GM20000 (cell line): ENCODE data around the gene HAGH.
A peak's percentile ranks its signal among the peaks of the same experiment; 100 is the strongest.

Experiments
- DNase-seq: peaks from one replicate; pipeline ENCODE4 v3.0.0; 2012; ENCODE audit warnings: low spot score
- CTCF ChIP-seq: IDR thresholded peaks from 2 replicates; pipeline ENCODE4 v1.5.1; 2012; ENCODE audit warnings: mild to moderate bottlenecking, control low read depth; ENCODE audit errors: extremely low read depth, missing control alignments

HAGH gene

GRCh38 chr16:1817716-1818115 lies 8.9 kb downstream of the HAGH start:
- DNase-seq, result no peak
- no peak for TF ChIP-seq CTCF

- no peak for TF ChIP-seq CTCF
Observed at GRCh38 chr16:1817276-1817589, 9.4 kb downstream of the HAGH start.

GRCh38 chr16:1816396-1817275 lies 10.0 kb downstream of the HAGH start:
- no peak for TF ChIP-seq CTCF
- no peak for DNase-seq

More at GRCh38 chr16:1817276-1817589, 9.4 kb downstream of the HAGH start:
- DNase-seq, result no peak

GRCh38 chr16:1815461-1815860 lies 11.2 kb downstream of the HAGH start:
- no peak for DNase-seq
- no peak for TF ChIP-seq CTCF

- no peak for DNase-seq
Observed at GRCh38 chr16:1812732-1813163, 13.9 kb downstream of the HAGH start.

GRCh38 chr16:1810536-1810935 lies 16.1 kb downstream of the HAGH start:
- TF ChIP-seq CTCF, result no peak
- DNase-seq, result no peak

More at GRCh38 chr16:1812732-1813163, 13.9 kb downstream of the HAGH start:
- peak; percentile 8 for TF ChIP-seq CTCF

GRCh38 chr16:1810106-1810505 lies 16.5 kb downstream of the HAGH start:
- TF ChIP-seq CTCF, result no peak
- DNase-seq, result no peak
